Loucy (cell line): ENCODE data around the gene SYT1.

ENCODE experiments used
- H2AFZ ChIP-seq: fragments of 200-600 bp; sonication (generic); 2 replicates; pipeline ENCODE4 v1.6.0; 2016; ENCODE audit warnings: antibody characterized with exemption, mild to moderate bottlenecking, low read length, moderate library complexity
- H3F3A ChIP-seq: fragments of 200-600 bp; 2 replicates; pipeline ENCODE4 v1.6.0; 2016; ENCODE audit warnings: antibody characterized with exemption, low read depth, mild to moderate bottlenecking
- H3K27me3 ChIP-seq: fragments of 200-600 bp; sonication (generic); 2 replicates; pipeline ENCODE4 v1.6.1; 2014; ENCODE audit warnings: low read length, mild to moderate bottlenecking; ENCODE audit not compliant: insufficient read depth, poor library complexity, severe bottlenecking
- H3K36me3 ChIP-seq: fragments of 200-600 bp; sonication (generic); 2 replicates; pipeline ENCODE4 v1.6.1; 2016; ENCODE audit warnings: low read length; ENCODE audit not compliant: insufficient read depth
- H3K4me1 ChIP-seq: fragments of 200-600 bp; sonication (generic); 2 replicates; pipeline ENCODE4 v1.5.1; 2014; ENCODE audit warnings: low read length, mild to moderate bottlenecking; ENCODE audit not compliant: insufficient read depth, poor library complexity, severe bottlenecking
- H3K4me2 ChIP-seq: fragments of 200-600 bp; sonication (generic); 2 replicates; pipeline ENCODE4 v1.6.0; 2014; ENCODE audit warnings: antibody characterized with exemption, low read length, low read depth, mild to moderate bottlenecking; ENCODE audit not compliant: poor library complexity, severe bottlenecking
- H3K4me3 ChIP-seq: fragments of 200-600 bp; sonication (generic); 2 replicates; pipeline ENCODE4 v1.5.1; 2014; ENCODE audit warnings: low read length, mild to moderate bottlenecking, mixed read lengths; ENCODE audit not compliant: poor library complexity, severe bottlenecking
- H3K79me2 ChIP-seq: fragments of 200-600 bp; sonication (generic); 2 replicates; pipeline ENCODE4 v1.6.1; 2014; ENCODE audit warnings: low read length; ENCODE audit not compliant: insufficient read depth
- H3K9ac ChIP-seq: fragments of 200-600 bp; sonication (generic); 2 replicates; pipeline ENCODE4 v1.6.0; 2014; ENCODE audit warnings: mild to moderate bottlenecking, low read depth, low read length, moderate library complexity; ENCODE audit not compliant: poor library complexity, severe bottlenecking
- H3K9me2 ChIP-seq: fragments of 200-600 bp; sonication (generic); replicated peaks from 2 replicates; pipeline ENCODE4 v1.6.1; 2016; ENCODE audit warnings: low read depth, low read length, mixed read lengths
- H3K9me3 ChIP-seq: fragments of 200-600 bp; sonication (generic); 2 replicates; pipeline ENCODE4 v1.6.1; 2014; ENCODE audit warnings: mild to moderate bottlenecking, antibody characterized with exemption, low read length, low read depth; ENCODE audit not compliant: insufficient read depth
- H4K20me1 ChIP-seq: fragments of 200-600 bp; sonication (generic); 2 replicates; pipeline ENCODE4 v1.6.0; 2014; ENCODE audit warnings: antibody characterized with exemption, low read length, mild to moderate bottlenecking; ENCODE audit not compliant: insufficient read depth, poor library complexity, severe bottlenecking
- EZH2phosphoT487 ChIP-seq: fragments of 200-600 bp; IDR thresholded peaks from 2 replicates; pipeline ENCODE4 v1.6.1; 2018; ENCODE audit warnings: antibody characterized with exemption, mild to moderate bottlenecking, moderate library complexity, borderline replicate concordance
- TF ChIP-seq, protein P1 (sequence below): fragments of 200-600 bp; sonication (generic); conservative IDR thresholded peaks from 2 replicates; pipeline ENCODE4 v1.5.1; 2014; ENCODE audit warnings: mild to moderate bottlenecking, antibody characterized with exemption, low read length

Gene SYT1

DNA sequence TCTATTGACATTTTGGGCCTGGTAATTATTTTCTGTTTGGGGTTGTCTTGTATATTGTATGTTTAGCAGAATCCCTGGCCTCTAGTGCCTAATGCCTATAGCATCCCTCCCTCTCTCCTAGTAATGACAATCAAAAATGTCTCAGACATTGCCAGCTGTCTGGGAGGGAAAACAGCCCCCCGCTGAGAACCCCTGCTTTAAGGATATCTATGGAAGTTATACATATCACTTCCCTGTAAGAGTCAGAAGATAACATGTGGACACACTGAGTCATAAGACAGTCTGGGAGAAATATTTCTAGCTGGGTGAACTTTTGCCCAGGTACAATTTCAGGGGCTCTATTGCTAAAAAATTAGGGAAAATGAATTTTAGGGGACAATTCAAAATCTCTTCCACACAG is 571.2 kb downstream of the SYT1 start:
- Histone ChIP-seq H3K9ac (no peak overlapping the region), H3F3A (no peaks in the 10 kb centered on the region), H3K27me3 (no peaks in the 10 kb centered on the region), H3K4me3 (no peak overlapping the region), H3K79me2 (no peaks in the 10 kb centered on the region), H4K20me1 (no peaks in the 10 kb centered on the region), H3K9me2 (no peaks in the 10 kb centered on the region), H3K4me1 (no peaks in the 10 kb centered on the region), H3K9me3 (no peaks in the 10 kb centered on the region), H3K36me3 (no peaks in the 10 kb centered on the region), H2AFZ (no peak overlapping the region), H3K4me2 (no peak overlapping the region)
- TF ChIP-seq, protein P1, sequence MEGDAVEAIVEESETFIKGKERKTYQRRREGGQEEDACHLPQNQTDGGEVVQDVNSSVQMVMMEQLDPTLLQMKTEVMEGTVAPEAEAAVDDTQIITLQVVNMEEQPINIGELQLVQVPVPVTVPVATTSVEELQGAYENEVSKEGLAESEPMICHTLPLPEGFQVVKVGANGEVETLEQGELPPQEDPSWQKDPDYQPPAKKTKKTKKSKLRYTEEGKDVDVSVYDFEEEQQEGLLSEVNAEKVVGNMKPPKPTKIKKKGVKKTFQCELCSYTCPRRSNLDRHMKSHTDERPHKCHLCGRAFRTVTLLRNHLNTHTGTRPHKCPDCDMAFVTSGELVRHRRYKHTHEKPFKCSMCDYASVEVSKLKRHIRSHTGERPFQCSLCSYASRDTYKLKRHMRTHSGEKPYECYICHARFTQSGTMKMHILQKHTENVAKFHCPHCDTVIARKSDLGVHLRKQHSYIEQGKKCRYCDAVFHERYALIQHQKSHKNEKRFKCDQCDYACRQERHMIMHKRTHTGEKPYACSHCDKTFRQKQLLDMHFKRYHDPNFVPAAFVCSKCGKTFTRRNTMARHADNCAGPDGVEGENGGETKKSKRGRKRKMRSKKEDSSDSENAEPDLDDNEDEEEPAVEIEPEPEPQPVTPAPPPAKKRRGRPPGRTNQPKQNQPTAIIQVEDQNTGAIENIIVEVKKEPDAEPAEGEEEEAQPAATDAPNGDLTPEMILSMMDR, result no peak
- TF ChIP-seq EZH2phosphoT487, result no peak

DNA sequence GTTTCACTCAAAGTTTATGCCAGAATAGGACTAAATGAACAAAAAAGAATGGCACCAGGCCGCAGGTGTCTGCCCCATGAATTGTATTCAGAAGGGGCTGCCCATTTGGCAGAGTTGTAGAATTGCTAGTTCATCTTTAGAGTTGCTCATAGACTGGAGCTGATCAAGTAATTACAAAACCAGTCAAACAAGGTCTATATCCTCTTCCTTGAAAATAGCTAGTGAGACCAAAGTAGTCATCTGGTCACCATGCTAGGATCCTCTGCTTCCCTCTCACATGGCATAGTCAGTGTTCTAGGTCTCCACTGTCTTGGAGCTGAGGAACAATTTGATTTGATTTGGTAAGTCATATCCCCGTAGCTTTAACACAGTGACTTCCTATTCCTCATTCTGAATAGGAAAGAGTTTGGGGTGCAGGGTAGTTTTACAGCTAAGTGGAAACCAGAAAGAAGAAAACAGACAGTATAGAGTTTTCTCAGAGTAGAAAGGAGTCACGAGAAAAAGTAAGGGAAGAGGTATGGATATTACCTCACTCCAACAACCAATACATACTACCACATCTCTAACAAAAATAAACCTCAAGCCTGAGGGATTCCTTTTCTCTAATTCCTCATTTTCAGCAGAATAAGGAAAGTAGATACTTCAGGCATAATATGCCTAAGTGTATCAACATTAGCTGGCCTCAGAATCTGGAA is 574.1 kb downstream of the SYT1 start:
- H4K20me1 ChIP-seq, result no peaks in the 10 kb centered on the region
- no peaks in the 10 kb centered on the region for H3K9me3 ChIP-seq
- no peak overlapping the region for H3K4me3 ChIP-seq
- H2AFZ ChIP-seq, result no peak overlapping the region
- no peak overlapping the region for H3K9ac ChIP-seq
- H3K4me2 ChIP-seq, result no peak overlapping the region
- H3K27me3 ChIP-seq, result no peaks in the 10 kb centered on the region
- no peaks in the 10 kb centered on the region for H3K9me2 ChIP-seq
- TF ChIP-seq, protein P1, result no peak
- TF ChIP-seq EZH2phosphoT487, result no peak
- H3K36me3 ChIP-seq, result no peaks in the 10 kb centered on the region
- H3K79me2 ChIP-seq, result no peaks in the 10 kb centered on the region
- no peaks in the 10 kb centered on the region for H3F3A ChIP-seq
- no peaks in the 10 kb centered on the region for H3K4me1 ChIP-seq

DNA sequence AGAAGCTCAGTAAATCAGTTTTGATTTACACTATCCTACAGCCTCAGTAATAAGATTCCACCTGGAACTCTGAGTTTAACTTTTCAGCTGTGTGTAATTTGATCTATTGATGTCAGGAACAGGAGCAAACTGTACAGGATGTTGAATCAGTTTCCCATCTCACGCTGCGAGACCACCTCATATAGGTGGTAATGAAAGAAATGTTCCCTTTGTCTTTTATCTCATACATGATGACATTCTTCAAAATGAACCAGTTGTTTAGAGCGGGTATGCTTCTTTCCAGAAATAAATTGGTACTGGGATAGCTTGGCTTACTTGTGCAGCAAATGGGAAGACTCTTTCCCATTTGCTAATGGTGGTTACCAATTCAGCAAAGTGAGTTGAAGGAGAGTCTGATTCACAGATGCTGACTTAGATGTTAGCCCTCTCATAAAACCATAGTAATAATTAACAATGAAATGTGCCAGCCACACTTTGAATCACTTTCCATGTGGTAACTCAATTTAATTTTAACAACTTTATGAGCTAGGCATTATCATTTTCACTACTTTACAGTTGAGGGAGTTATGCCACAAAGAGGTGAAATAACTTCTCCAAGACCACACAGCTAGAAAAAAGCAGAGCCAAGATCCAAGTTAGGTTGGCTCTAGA is 574.7 kb downstream of the SYT1 start:
- H3K9me3 ChIP-seq, result no peaks in the 10 kb centered on the region
- H2AFZ ChIP-seq, result no peak overlapping the region
- H3K9me2 ChIP-seq, result no peaks in the 10 kb centered on the region
- no peaks in the 10 kb centered on the region for H3K27me3 ChIP-seq
- no peaks in the 10 kb centered on the region for H3K4me1 ChIP-seq
- H3F3A ChIP-seq, result no peaks in the 10 kb centered on the region
- H3K4me2 ChIP-seq, result no peak overlapping the region
- no peak overlapping the region for H3K4me3 ChIP-seq
- H3K9ac ChIP-seq, result no peak overlapping the region
- H4K20me1 ChIP-seq, result no peaks in the 10 kb centered on the region
- TF ChIP-seq EZH2phosphoT487, result no peak
- TF ChIP-seq, protein P1, result no peak
- no peaks in the 10 kb centered on the region for H3K79me2 ChIP-seq
- no peaks in the 10 kb centered on the region for H3K36me3 ChIP-seq
